T-helper 17 cell (primary cell): ENCODE results near the gene PAK4. TPM values are rescaled to one million over a fixed set of nuclear protein-coding genes. Genes with fewer than 3 reads are reported as not detected.

Experiments
- ATAC-seq: fragments of 150-1000 bp; cut with Tn5 transposase; 2 replicates; pipeline ENCODE4 v1.10.0; 2021; ENCODE audit warnings: mild to moderate bottlenecking, moderate library complexity
- DNase-seq, 3 donors: peaks; one replicate each; pipeline versions ENCODE4 v3.0.0 to v3.0.0-alpha.2; 2020 to 2021
- H3K9me3 ChIP-seq: one replicate; pipeline ENCODE4 v1.7.0; 2013; ENCODE audit warnings: low read length, mild to moderate bottlenecking; ENCODE audit not compliant: control insufficient read depth, poor library complexity, severe bottlenecking
- H3K27ac Mint-ChIP-seq: one replicate; pipeline ENCODE4 v1.8.0; 2022; ENCODE audit warnings: mild to moderate bottlenecking, moderate library complexity, mixed read lengths
- H3K27me3 Mint-ChIP-seq: one replicate; pipeline ENCODE4 v1.8.0; 2022; ENCODE audit warnings: mixed read lengths
- H3K36me3 Mint-ChIP-seq: one replicate; pipeline ENCODE4 v1.8.0; 2022; ENCODE audit warnings: low read depth, mixed read lengths
- H3K4me1 Mint-ChIP-seq: one replicate; pipeline ENCODE4 v1.8.0; 2022; ENCODE audit warnings: mild to moderate bottlenecking, mixed read lengths
- H3K4me3 Mint-ChIP-seq: one replicate; pipeline ENCODE4 v1.8.0; 2022; ENCODE audit warnings: mild to moderate bottlenecking, moderate library complexity, mixed read lengths
- total RNA-seq, 4 donors: library from RNA in 2 of 4; stranded (reverse) in 2 of 4; gene quantifications; one replicate each; pipeline ENCODE4 v1.2.3 and lab custom pipeline; 2022 to 2026

PAK4 gene
- total RNA-seq (1 to 10 TPM; 9.6 to 9.7 TPM), total RNA-seq (lab: John Stamatoyannopoulos, UW) (7.8 to 8.6 reads per million in 2 donors)

DNA sequence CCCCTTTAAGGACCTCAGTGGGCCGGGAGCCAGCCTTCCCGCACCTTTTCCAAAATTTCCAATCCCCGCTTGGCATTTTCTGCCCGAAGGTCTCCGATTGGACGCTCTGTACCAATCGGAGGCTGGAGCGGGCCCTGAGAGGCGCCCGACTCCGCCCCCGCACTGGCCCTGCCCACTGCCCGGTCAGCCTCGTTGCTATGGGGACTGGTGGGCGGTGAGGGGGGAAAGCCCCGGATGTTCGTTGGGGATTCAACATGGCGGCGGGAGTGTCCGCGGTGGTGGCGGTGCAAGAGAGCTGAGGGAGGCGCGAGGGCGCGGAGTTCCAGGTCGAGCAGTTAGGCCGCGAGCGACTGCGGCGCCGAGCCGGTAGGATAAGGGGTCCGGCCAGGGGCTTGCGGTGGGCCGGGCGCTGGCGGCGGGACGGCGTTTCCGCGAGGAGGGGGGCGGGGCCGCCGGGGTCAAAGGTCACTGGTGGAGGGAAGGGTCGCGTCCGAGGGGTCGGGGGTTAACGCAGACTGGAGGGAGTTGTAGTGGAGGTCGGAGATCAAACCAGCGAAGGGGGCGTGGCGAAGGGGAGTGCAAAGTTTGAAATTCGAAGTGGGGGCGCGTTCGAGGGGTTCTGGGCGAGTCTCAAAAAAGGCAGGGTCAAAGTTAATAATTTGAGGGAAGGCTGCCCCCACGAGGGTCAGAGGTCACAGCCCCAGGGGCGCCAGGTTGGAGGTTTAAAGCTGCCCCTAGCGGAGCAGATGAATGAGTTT, at the start of gene PAK4:
PAK4 (plus strand) TSS at position 233 of the 758 bp plus-strand sequence. CDS start 43,768 bp downstream, outside the sequence.
- Mint-ChIP-seq H3K27me3 (peaks cover 5% of the 10 kb centered on the region), H3K36me3 (peaks cover 2% of the 10 kb centered on the region), H3K27ac (peak within 1 kb of the TSS; percentile 96), H3K4me1 (peaks cover 38% of the 10 kb centered on the region), H3K4me3 (peak within 1 kb of the TSS; percentile 99)
- DNase-seq, result peak; percentile 92 to 94 (median 93)
- no peaks in the 10 kb centered on the region for H3K9me3 ChIP-seq
- peak; percentile 98 for ATAC-seq

DNA sequence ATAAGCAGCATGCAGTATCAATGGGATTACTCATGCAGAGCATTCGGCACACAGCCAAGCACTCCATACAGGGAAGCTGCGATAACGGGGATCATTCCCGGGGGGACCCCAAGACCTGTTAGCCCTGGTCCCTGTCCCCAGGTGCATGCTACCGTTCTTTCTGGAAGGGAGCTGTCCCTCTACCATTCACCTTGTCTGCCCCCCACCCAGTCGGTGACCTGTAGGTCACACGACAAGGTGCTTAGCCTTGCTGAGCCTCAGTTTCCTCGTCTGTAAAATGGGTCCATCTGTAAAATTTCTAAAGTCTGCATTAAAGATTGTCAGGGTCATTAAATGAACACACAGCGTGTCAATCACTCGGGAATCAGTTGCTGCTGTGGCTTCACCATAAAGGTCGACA, 48.3 kb upstream of the PAK4 start:
- no peaks in the 10 kb centered on the region for H3K36me3 Mint-ChIP-seq
- no peak overlapping the region for H3K4me3 Mint-ChIP-seq
- DNase-seq (no peak), ATAC-seq (no peak)
- H3K4me1 Mint-ChIP-seq, result peaks cover 20% of the 10 kb centered on the region
- peaks cover 26% of the 10 kb centered on the region for H3K27me3 Mint-ChIP-seq
- no peak overlapping the region for H3K27ac Mint-ChIP-seq
- H3K9me3 ChIP-seq, result no peaks in the 10 kb centered on the region

GRCh38 chr19:39078436-39079200, 47.0 kb upstream of the PAK4 start:
- no peak for ATAC-seq
- no peak for DNase-seq
- no peaks in the 10 kb centered on the region for H3K9me3 ChIP-seq
- Mint-ChIP-seq H3K27ac (no peak overlapping the region), H3K4me3 (no peak overlapping the region), H3K27me3 (peaks cover 39% of the 10 kb centered on the region), H3K36me3 (no peaks in the 10 kb centered on the region), H3K4me1 (peaks cover 22% of the 10 kb centered on the region)

DNA sequence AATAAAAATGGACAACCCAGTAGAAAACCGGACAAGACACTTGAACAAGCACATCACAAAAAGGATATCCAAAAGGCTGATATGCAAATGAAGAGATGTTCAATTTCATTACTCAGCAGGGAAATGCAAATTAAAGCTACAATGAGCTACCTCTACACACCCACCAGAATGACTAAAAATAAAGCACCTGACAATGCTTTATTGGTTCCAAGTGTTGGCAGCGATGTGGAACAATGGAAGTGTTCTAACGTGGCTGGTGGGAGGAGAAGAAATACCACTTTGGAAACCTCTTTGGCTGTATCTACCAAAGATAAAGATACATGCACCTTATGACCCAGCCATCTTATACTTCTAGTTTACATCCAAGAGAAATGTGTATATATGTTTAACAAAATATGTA, 45.2 kb upstream of the PAK4 start:
- no peak for DNase-seq
- Mint-ChIP-seq H3K4me3 (no peak overlapping the region), H3K27ac (no peak overlapping the region), H3K27me3 (peaks cover 53% of the 10 kb centered on the region), H3K4me1 (peaks cover 21% of the 10 kb centered on the region), H3K36me3 (no peaks in the 10 kb centered on the region)
- no peaks in the 10 kb centered on the region for H3K9me3 ChIP-seq
- no peak for ATAC-seq

GRCh38 chr19:39082167-39082566, 43.4 kb upstream of the PAK4 start:
- peaks cover 17% of the 10 kb centered on the region for H3K4me1 Mint-ChIP-seq
- H3K4me3 Mint-ChIP-seq, result no peak overlapping the region
- no peaks in the 10 kb centered on the region for H3K9me3 ChIP-seq
- peaks cover 51% of the 10 kb centered on the region for H3K27me3 Mint-ChIP-seq
- no peaks in the 10 kb centered on the region for H3K36me3 Mint-ChIP-seq
- ATAC-seq, result no peak
- no peak for DNase-seq
- no peak overlapping the region for H3K27ac Mint-ChIP-seq

- H3K9me3 ChIP-seq, result no peaks in the 10 kb centered on the region
- peak; percentile 18 for ATAC-seq
- Mint-ChIP-seq H3K27ac (peak overlapping the region; percentile 19), H3K36me3 (no peaks in the 10 kb centered on the region), H3K4me3 (peak overlapping the region; percentile 89), H3K27me3 (peaks cover 44% of the 10 kb centered on the region), H3K4me1 (peaks cover 17% of the 10 kb centered on the region)
- no peak for DNase-seq
Measured at GRCh38 chr19:39082745-39083598, 42.6 kb upstream of the PAK4 start.

DNA sequence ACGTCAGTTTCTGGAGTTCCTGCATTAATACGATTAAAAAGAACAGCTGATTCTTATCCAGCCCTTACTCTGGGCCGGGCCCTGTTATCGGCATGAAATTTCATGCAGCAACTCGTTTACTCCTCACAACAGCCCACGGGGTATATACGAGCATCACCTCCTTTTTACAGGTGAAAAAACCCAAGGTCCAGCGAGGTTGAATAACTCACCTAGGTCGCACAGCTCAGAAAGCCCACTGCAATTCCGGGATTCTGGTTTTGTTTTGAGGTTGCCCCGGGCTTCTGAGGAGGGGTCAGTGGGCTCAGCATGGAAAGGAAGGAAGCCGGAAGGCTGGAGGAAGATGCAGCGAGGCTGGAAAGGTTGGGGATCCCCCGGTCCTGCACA, 42.0 kb upstream of the PAK4 start:
- peaks cover 44% of the 10 kb centered on the region for H3K27me3 Mint-ChIP-seq
- ATAC-seq, result peak; percentile 57
- H3K27ac Mint-ChIP-seq, result peak overlapping the region; percentile 19
- peaks cover 17% of the 10 kb centered on the region for H3K4me1 Mint-ChIP-seq
- H3K4me3 Mint-ChIP-seq, result peak overlapping the region; percentile 89
- DNase-seq, result no peak
- H3K9me3 ChIP-seq, result no peaks in the 10 kb centered on the region
- no peaks in the 10 kb centered on the region for H3K36me3 Mint-ChIP-seq

- ATAC-seq (peak; percentile 64), DNase-seq (peak in 2 of 3 donors; percentile 11 to 15)
- no peaks in the 10 kb centered on the region for H3K36me3 Mint-ChIP-seq
- peak within 1 kb of the TSS; percentile 89 for H3K4me3 Mint-ChIP-seq
- no peaks in the 10 kb centered on the region for H3K9me3 ChIP-seq
- peak within 1 kb of the TSS; percentile 59 for H3K27ac Mint-ChIP-seq
- peaks cover 44% of the 10 kb centered on the region for H3K27me3 Mint-ChIP-seq
- peaks cover 17% of the 10 kb centered on the region for H3K4me1 Mint-ChIP-seq
Measured at GRCh38 chr19:39083983-39084731, 41.4 kb upstream of the PAK4 start, which contains the start of gene ACP7. TSS of gene ACP7 (plus strand) at chr19:39084368. CDS start at chr19:39085270, 902 bp downstream.

DNA sequence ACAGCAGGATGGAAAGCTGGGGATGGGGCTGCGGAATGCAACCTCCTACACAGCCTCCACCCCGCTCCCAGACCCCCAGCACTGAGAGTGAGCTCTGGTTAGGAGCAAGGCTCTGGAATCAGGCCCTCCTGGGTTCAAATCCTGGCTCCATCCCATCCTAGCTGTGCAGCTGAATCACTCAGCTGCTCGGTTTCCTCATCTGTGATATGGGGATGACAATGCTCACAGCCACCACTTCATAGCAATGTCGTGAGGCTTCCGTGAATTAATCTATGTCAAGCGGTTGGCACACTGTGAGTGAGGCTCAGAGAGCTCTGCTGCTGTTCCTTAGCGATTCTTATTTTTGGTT, 40.9 kb upstream of the PAK4 start:
- no peaks in the 10 kb centered on the region for H3K36me3 Mint-ChIP-seq
- H3K4me3 Mint-ChIP-seq, result peak overlapping the region; percentile 89
- H3K9me3 ChIP-seq, result no peaks in the 10 kb centered on the region
- no peak for DNase-seq
- H3K4me1 Mint-ChIP-seq, result peaks cover 17% of the 10 kb centered on the region
- no peak for ATAC-seq
- H3K27ac Mint-ChIP-seq, result no peak overlapping the region
- peaks cover 44% of the 10 kb centered on the region for H3K27me3 Mint-ChIP-seq

DNA sequence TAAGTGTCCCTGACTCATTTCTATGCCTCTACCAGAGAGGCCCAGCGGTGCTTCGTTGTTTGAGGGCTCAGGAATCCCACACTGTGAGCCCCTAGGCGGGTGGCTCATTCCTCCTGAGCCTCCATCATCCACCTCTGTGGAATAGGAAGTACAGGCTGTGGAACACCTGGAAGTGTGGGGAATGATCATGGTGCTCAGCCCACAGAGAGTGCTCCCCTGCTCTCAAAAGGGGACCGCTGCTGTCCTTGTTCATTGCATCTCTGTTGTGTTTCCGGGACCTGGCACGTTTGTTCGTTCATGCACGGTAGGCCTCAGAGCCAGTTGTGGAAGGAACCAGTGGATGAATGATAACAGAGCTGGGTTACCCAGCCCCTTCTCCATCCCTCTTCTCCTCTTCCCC, 40.2 kb upstream of the PAK4 start:
- peaks cover 17% of the 10 kb centered on the region for H3K4me1 Mint-ChIP-seq
- peak overlapping the region; percentile 85 for H3K4me3 Mint-ChIP-seq
- no peaks in the 10 kb centered on the region for H3K36me3 Mint-ChIP-seq
- peaks cover 44% of the 10 kb centered on the region for H3K27me3 Mint-ChIP-seq
- no peak for ATAC-seq
- no peaks in the 10 kb centered on the region for H3K9me3 ChIP-seq
- peak overlapping the region; percentile 59 for H3K27ac Mint-ChIP-seq
- no peak for DNase-seq

DNA sequence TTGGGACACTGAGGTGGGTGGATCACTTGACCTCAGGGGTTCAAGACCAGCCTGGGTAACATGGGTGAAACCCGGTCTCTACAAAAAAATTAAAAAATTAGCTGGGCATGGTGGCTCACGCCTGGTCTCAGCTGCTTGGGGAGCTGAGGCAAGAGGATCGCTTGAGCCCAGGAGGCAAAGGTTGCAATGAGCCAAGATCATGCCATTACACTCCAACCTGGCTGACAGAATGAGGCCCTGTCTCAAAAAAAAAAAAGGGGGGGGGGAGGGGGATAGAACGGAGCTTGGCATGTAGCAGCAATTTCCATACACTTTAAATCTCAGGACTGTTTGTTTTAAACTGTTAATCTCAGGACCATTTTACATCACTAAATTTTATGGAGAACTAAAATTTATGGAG, 39.2 kb upstream of the PAK4 start:
- H3K27me3 Mint-ChIP-seq, result peaks cover 36% of the 10 kb centered on the region
- peaks cover 14% of the 10 kb centered on the region for H3K4me1 Mint-ChIP-seq
- DNase-seq (no peak), ATAC-seq (no peak)
- H3K9me3 ChIP-seq, result no peaks in the 10 kb centered on the region
- H3K36me3 Mint-ChIP-seq, result no peaks in the 10 kb centered on the region
- no peak overlapping the region for H3K4me3 Mint-ChIP-seq
- H3K27ac Mint-ChIP-seq, result no peak overlapping the region

DNA sequence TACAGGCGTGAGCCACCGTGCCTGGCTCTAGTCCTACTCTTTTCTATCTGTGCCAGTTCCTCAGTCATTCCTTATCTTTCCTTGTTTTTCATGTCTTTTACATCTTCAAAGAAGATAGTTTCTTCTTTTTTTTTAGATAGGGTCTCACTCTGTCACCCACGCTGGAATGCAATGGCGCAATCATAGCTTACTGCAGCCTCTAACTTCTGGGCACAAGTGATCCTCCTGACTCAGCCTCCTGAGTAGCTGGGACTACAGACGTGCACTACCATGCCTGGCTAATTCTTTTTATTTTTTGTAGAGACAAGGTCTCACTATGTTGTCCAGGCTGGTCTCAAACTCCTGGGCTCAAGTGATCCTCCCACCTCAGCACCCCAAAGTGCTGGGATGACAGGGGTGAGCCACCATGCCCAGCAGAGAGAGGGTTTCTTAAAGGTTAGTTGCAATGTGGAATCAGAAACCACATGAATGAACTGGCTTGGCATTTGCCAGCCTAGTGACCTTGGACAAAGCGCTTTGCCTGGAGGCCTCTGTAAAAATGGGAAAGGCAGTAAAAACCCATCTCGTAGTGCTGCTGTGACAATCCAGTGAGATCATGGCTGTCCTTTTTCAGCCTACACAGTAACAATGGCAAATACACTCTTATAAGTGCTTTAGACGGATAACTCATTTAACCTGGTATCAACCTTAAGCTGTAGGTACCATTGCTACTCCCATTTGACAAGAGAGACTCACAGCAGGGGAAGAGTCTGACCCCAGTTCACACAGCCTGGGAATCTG, 37.5 kb upstream of the PAK4 start:
- Mint-ChIP-seq H3K4me3 (no peak overlapping the region), H3K36me3 (peaks cover 2% of the 10 kb centered on the region), H3K27ac (no peak overlapping the region), H3K27me3 (peaks cover 32% of the 10 kb centered on the region), H3K4me1 (peaks cover 10% of the 10 kb centered on the region)
- H3K9me3 ChIP-seq, result no peaks in the 10 kb centered on the region
- no peak for DNase-seq
- ATAC-seq, result no peak
